ENCODE measurements around the gene P4HA3. TPM values are rescaled to one million over a fixed set of nuclear protein-coding genes. Genes with fewer than 3 reads are reported as not detected.

The P4HA3 gene
- polyA plus RNA-seq, 1 experiment = 14.1 TPM

- ChIA-PET POLR2A (no interaction called here), CTCF (no interaction called here)
- Histone ChIP-seq H3K27me3 (ENCODE audit: control insufficient read depth, insufficient read depth, low read length) (no peaks in the 10 kb centered on the region), H3K4me3 (ENCODE audit: low read depth, low read length) (no peak overlapping the region), H3K36me3 (ENCODE audit: control insufficient read depth, insufficient read depth, low read length) (no peaks in the 10 kb centered on the region)
- no peak for TF ChIP-seq CTCF (IDR thresholded peaks at IDR 0.05; ENCODE audit: insufficient read depth, low read depth, low read length)
- no peak for DNase-seq (ENCODE audit: low read depth)
Measured at GRCh38 chr11:74345420-74345819, 34.0 kb upstream of the P4HA3 start.

- CTCF ChIA-PET = interaction anchor here (0.6 to 1.1 kb wide), 2 partner anchors 37 to 42 kb away, joined by 3 read pairs; no protein-coding TSS in a partner anchor
- no peaks in the 10 kb centered on the region for H3K27me3 ChIP-seq (ENCODE audit: control insufficient read depth, insufficient read depth, low read length)
- DNase-seq (ENCODE audit: low read depth) = no peak
- POLR2A ChIA-PET = no interaction called here
- H3K4me3 ChIP-seq (ENCODE audit: low read depth, low read length) = no peak overlapping the region
- no peak for TF ChIP-seq CTCF (IDR thresholded peaks at IDR 0.05; ENCODE audit: insufficient read depth, low read depth, low read length)
- no peaks in the 10 kb centered on the region for H3K36me3 ChIP-seq (ENCODE audit: control insufficient read depth, insufficient read depth, low read length)
Measured at GRCh38 chr11:74341921-74342320, 30.5 kb upstream of the P4HA3 start.

- Histone ChIP-seq H3K36me3 (ENCODE audit: control insufficient read depth, insufficient read depth, low read length) (no peaks in the 10 kb centered on the region), H3K4me3 (ENCODE audit: low read depth, low read length) (no peak overlapping the region), H3K27me3 (ENCODE audit: control insufficient read depth, insufficient read depth, low read length) (no peaks in the 10 kb centered on the region)
- ChIA-PET CTCF (no interaction called here), POLR2A (no interaction called here)
- DNase-seq (ENCODE audit: low read depth) = no peak
- no peak for TF ChIP-seq CTCF (IDR thresholded peaks at IDR 0.05; ENCODE audit: insufficient read depth, low read depth, low read length)
Measured at GRCh38 chr11:74339619-74340018, 28.2 kb upstream of the P4HA3 start.

GRCh38 chr11:74338963-74339362, 27.5 kb upstream of the P4HA3 start:
- TF ChIP-seq CTCF (IDR thresholded peaks at IDR 0.05; ENCODE audit: insufficient read depth, low read depth, low read length) = no peak
- Histone ChIP-seq H3K4me3 (ENCODE audit: low read depth, low read length) (no peak overlapping the region), H3K36me3 (ENCODE audit: control insufficient read depth, insufficient read depth, low read length) (no peaks in the 10 kb centered on the region), H3K27me3 (ENCODE audit: control insufficient read depth, insufficient read depth, low read length) (no peaks in the 10 kb centered on the region)
- ChIA-PET CTCF (interaction anchor here (1.2 kb wide), 1 partner anchor 83 kb away, joined by 3 read pairs; no protein-coding TSS in a partner anchor), POLR2A (no interaction called here)
- DNase-seq (ENCODE audit: low read depth) = no peak

GRCh38 chr11:74333193-74333592, 21.8 kb upstream of the P4HA3 start:
- no peak for DNase-seq (ENCODE audit: low read depth)

More at GRCh38 chr11:74333193-74333592, 21.8 kb upstream of the P4HA3 start:
- no peak for TF ChIP-seq CTCF (IDR thresholded peaks at IDR 0.05; ENCODE audit: insufficient read depth, low read depth, low read length)
- ChIA-PET POLR2A (no interaction called here), CTCF (no interaction called here)
- Histone ChIP-seq H3K36me3 (ENCODE audit: control insufficient read depth, insufficient read depth, low read length) (no peaks in the 10 kb centered on the region), H3K27me3 (ENCODE audit: control insufficient read depth, insufficient read depth, low read length) (no peaks in the 10 kb centered on the region), H3K4me3 (ENCODE audit: low read depth, low read length) (no peak overlapping the region)

Measured in BJ (cell line).